ENCODE measurements around the gene CDC26. TPM values are rescaled to one million over a fixed set of nuclear protein-coding genes. Genes with fewer than 3 reads are reported as not detected.
A peak's percentile ranks its signal among the peaks of the same experiment; 100 is the strongest.

Gene CDC26
- polyA plus RNA-seq (2013), result 39.5 and 42.0 TPM in 2 replicates

- peak; percentile 98 for DNase-seq
- H3K4ac ChIP-seq (ENCODE audit: low read depth, low read length), result peak within 1 kb of the TSS; percentile 89
- H3K23ac ChIP-seq (ENCODE audit: low read length), result no peak within 1 kb of the TSS
- peak within 1 kb of the TSS; percentile 77 for H2BK5ac ChIP-seq (ENCODE audit: low read depth, low read length, poor library complexity)
- H3K14ac ChIP-seq (ENCODE audit: low read length), result peak within 1 kb of the TSS; percentile 54
- H4K91ac ChIP-seq (ENCODE audit: low read depth, low read length), result peak within 1 kb of the TSS; percentile 67
- H3K9me3 ChIP-seq (ENCODE audit: insufficient read depth, low read depth, low read length), result no peaks in the 10 kb centered on the region
- peak within 1 kb of the TSS; percentile 74 for H4K12ac ChIP-seq (ENCODE audit: low read depth, low read length)
- H3K27me3 ChIP-seq (ENCODE audit: insufficient read depth, low read length), result no peaks in the 10 kb centered on the region
- H3K79me2 ChIP-seq (ENCODE audit: control insufficient read depth, insufficient read depth, low read length, poor library complexity), result peaks cover 4% of the 10 kb centered on the region
- H3K9ac ChIP-seq (ENCODE audit: low read length), result peak within 1 kb of the TSS; percentile 99
- peak within 1 kb of the TSS; percentile 45 for H3K27ac ChIP-seq (ENCODE audit: low read depth, low read length)
- peak within 1 kb of the TSS; percentile 88 for H3K4me2 ChIP-seq (ENCODE audit: low read length)
- peak within 1 kb of the TSS; percentile 62 for H2BK120ac ChIP-seq (ENCODE audit: insufficient read depth, low read length, poor library complexity)
- H2AFZ ChIP-seq (ENCODE audit: insufficient read depth, low read length, poor library complexity), result peak within 1 kb of the TSS; percentile 50
- H3K18ac ChIP-seq (ENCODE audit: low read length), result peak within 1 kb of the TSS; percentile 88
- H4K8ac ChIP-seq (ENCODE audit: low read depth, low read length), result peak within 1 kb of the TSS; percentile 83
- H3K4me1 ChIP-seq (ENCODE audit: control insufficient read depth in 1 of 2, insufficient read depth in 2 of 2, low read length in 2 of 2), result peaks cover 0 to 3% of the 10 kb centered on the region in 2 experiments
- peak within 1 kb of the TSS; percentile 8 for H2AK5ac ChIP-seq (ENCODE audit: low read length)
- peak within 1 kb of the TSS; percentile 98 for H3K4me3 ChIP-seq (ENCODE audit: low read depth, low read length)
- WGBS (ENCODE audit: extremely low coverage, insufficient coverage, insufficient read length), result no CpG with 5 or more reads among the region's 63 CpGs
- peaks cover 20 to 38% of the 10 kb centered on the region in 2 experiments for H3K36me3 ChIP-seq (ENCODE audit: control insufficient read depth in 1 of 2, insufficient read depth in 2 of 2, low read length in 2 of 2)
- no peak within 1 kb of the TSS for H2BK12ac ChIP-seq (ENCODE audit: low read length)
- H3K79me1 ChIP-seq (ENCODE audit: low read length), result peaks cover 9% of the 10 kb centered on the region
Observed at GRCh38 chr9:113275157-113276131, at the start of gene CDC26, which contains the start of gene PRPF4. Gene CDC26, minus strand, starts transcription at chr9:113275572. Its CDS starts 3,065 bp downstream, at chr9:113272507. Gene PRPF4, plus strand, starts transcription at chr9:113275658. Its CDS starts 86 bp downstream, at chr9:113275744.

GRCh38 chr9:113322671-113323070 is 47.3 kb upstream of the CDC26 start:
- no peaks in the 10 kb centered on the region for H3K4me1 ChIP-seq (ENCODE audit: control insufficient read depth in 1 of 2, insufficient read depth in 2 of 2, low read length in 2 of 2)
- H4K91ac ChIP-seq (ENCODE audit: low read depth, low read length), result no peak overlapping the region
- H3K9me3 ChIP-seq (ENCODE audit: insufficient read depth, low read depth, low read length), result no peaks in the 10 kb centered on the region
- H3K27me3 ChIP-seq (ENCODE audit: insufficient read depth, low read length), result no peaks in the 10 kb centered on the region
- no peak overlapping the region for H3K23ac ChIP-seq (ENCODE audit: low read length)
- no peaks in the 10 kb centered on the region for H3K79me1 ChIP-seq (ENCODE audit: low read length)
- no peak overlapping the region for H2BK5ac ChIP-seq (ENCODE audit: low read depth, low read length, poor library complexity)
- H4K12ac ChIP-seq (ENCODE audit: low read depth, low read length), result no peak overlapping the region
- H2AFZ ChIP-seq (ENCODE audit: insufficient read depth, low read length, poor library complexity), result no peak overlapping the region
- H2BK12ac ChIP-seq (ENCODE audit: low read length), result no peak overlapping the region
- WGBS (ENCODE audit: extremely low coverage, insufficient coverage, insufficient read length), result no CpG with 5 or more reads among the region's 6 CpGs
- no peak overlapping the region for H3K9ac ChIP-seq (ENCODE audit: low read length)
- no peak overlapping the region for H3K27ac ChIP-seq (ENCODE audit: low read depth, low read length)
- H2BK120ac ChIP-seq (ENCODE audit: insufficient read depth, low read length, poor library complexity), result no peak overlapping the region
- no peaks in the 10 kb centered on the region for H3K36me3 ChIP-seq (ENCODE audit: control insufficient read depth in 1 of 2, insufficient read depth in 2 of 2, low read length in 2 of 2)
- no peak overlapping the region for H3K4ac ChIP-seq (ENCODE audit: low read depth, low read length)
- no peak overlapping the region for H3K18ac ChIP-seq (ENCODE audit: low read length)
- H3K79me2 ChIP-seq (ENCODE audit: control insufficient read depth, insufficient read depth, low read length, poor library complexity), result no peaks in the 10 kb centered on the region
- H4K8ac ChIP-seq (ENCODE audit: low read depth, low read length), result no peak overlapping the region
- no peak overlapping the region for H3K14ac ChIP-seq (ENCODE audit: low read length)
- H3K4me2 ChIP-seq (ENCODE audit: low read length), result no peak overlapping the region
- H3K4me3 ChIP-seq (ENCODE audit: low read depth, low read length), result no peak overlapping the region
- DNase-seq, result no peak
- no peak overlapping the region for H2AK5ac ChIP-seq (ENCODE audit: low read length)

DNA sequence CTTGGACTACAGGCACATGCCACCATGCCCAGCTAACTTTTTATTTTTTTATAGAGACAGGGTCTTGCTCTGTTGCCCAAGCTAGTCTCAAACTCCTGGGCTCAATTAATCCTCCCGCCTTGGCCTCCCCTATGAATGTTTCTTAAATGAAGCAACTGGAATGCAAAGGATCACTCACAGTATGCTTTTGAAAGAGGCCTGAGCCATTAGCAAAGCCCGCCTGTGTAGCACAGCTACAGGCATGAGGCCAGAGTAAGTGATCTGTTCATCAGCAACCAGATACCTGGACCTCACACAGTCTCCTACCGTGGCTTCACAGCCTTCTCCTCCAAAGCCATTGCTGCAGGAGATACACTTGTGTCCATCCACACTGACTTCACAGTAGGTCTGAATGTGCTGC is 44.7 kb upstream of the CDC26 start:
- H3K4me2 ChIP-seq (ENCODE audit: low read length), result no peak overlapping the region
- peak; percentile 63 to 75 for DNase-seq

GRCh38 chr9:113319054-113319453 is 43.7 kb upstream of the CDC26 start:
- Histone ChIP-seq H3K27ac (ENCODE audit: low read depth, low read length) (no peak overlapping the region), H3K14ac (ENCODE audit: low read length) (no peak overlapping the region), H3K4ac (ENCODE audit: low read depth, low read length) (no peak overlapping the region), H2AFZ (ENCODE audit: insufficient read depth, low read length, poor library complexity) (no peak overlapping the region), H3K4me3 (ENCODE audit: low read depth, low read length) (no peak overlapping the region), H3K79me2 (ENCODE audit: control insufficient read depth, insufficient read depth, low read length, poor library complexity) (no peaks in the 10 kb centered on the region), H4K12ac (ENCODE audit: low read depth, low read length) (no peak overlapping the region), H3K9ac (ENCODE audit: low read length) (no peak overlapping the region), H3K27me3 (ENCODE audit: insufficient read depth, low read length) (no peaks in the 10 kb centered on the region), H4K8ac (ENCODE audit: low read depth, low read length) (no peak overlapping the region), H3K36me3 (ENCODE audit: control insufficient read depth in 1 of 2, insufficient read depth in 2 of 2, low read length in 2 of 2) (no peaks in the 10 kb centered on the region), H3K79me1 (ENCODE audit: low read length) (no peaks in the 10 kb centered on the region), H3K23ac (ENCODE audit: low read length) (no peak overlapping the region), H4K91ac (ENCODE audit: low read depth, low read length) (no peak overlapping the region), H3K4me2 (ENCODE audit: low read length) (no peak overlapping the region), H3K18ac (ENCODE audit: low read length) (no peak overlapping the region), H2BK120ac (ENCODE audit: insufficient read depth, low read length, poor library complexity) (no peak overlapping the region), H3K9me3 (ENCODE audit: insufficient read depth, low read depth, low read length) (no peaks in the 10 kb centered on the region), H2BK5ac (ENCODE audit: low read depth, low read length, poor library complexity) (no peak overlapping the region), H2BK12ac (ENCODE audit: low read length) (no peak overlapping the region), H3K4me1 (ENCODE audit: control insufficient read depth in 1 of 2, insufficient read depth in 2 of 2, low read length in 2 of 2) (no peaks in the 10 kb centered on the region), H2AK5ac (ENCODE audit: low read length) (no peak overlapping the region)
- no peak for DNase-seq
- WGBS (ENCODE audit: extremely low coverage, insufficient coverage, insufficient read length), result no CpG with 5 or more reads among the region's 2 CpGs

More for the DNA sequence above, 44.7 kb upstream of the CDC26 start:
- no peak overlapping the region for H4K91ac ChIP-seq (ENCODE audit: low read depth, low read length)
- no peak overlapping the region for H3K18ac ChIP-seq (ENCODE audit: low read length)
- H3K79me1 ChIP-seq (ENCODE audit: low read length), result no peaks in the 10 kb centered on the region
- no peak overlapping the region for H3K14ac ChIP-seq (ENCODE audit: low read length)
- no peak overlapping the region for H2BK12ac ChIP-seq (ENCODE audit: low read length)
- WGBS (ENCODE audit: extremely low coverage, insufficient coverage, insufficient read length), result no CpG with 5 or more reads among the region's 3 CpGs
- no peak overlapping the region for H2AK5ac ChIP-seq (ENCODE audit: low read length)
- no peak overlapping the region for H3K4me3 ChIP-seq (ENCODE audit: low read depth, low read length)
- H3K27me3 ChIP-seq (ENCODE audit: insufficient read depth, low read length), result no peaks in the 10 kb centered on the region
- H3K79me2 ChIP-seq (ENCODE audit: control insufficient read depth, insufficient read depth, low read length, poor library complexity), result no peaks in the 10 kb centered on the region
- H2AFZ ChIP-seq (ENCODE audit: insufficient read depth, low read length, poor library complexity), result no peak overlapping the region
- H2BK120ac ChIP-seq (ENCODE audit: insufficient read depth, low read length, poor library complexity), result no peak overlapping the region
- no peaks in the 10 kb centered on the region for H3K9me3 ChIP-seq (ENCODE audit: insufficient read depth, low read depth, low read length)
- H3K4me1 ChIP-seq (ENCODE audit: control insufficient read depth in 1 of 2, insufficient read depth in 2 of 2, low read length in 2 of 2), result no peaks in the 10 kb centered on the region
- H4K8ac ChIP-seq (ENCODE audit: low read depth, low read length), result no peak overlapping the region
- no peak overlapping the region for H3K23ac ChIP-seq (ENCODE audit: low read length)
- no peak overlapping the region for H3K9ac ChIP-seq (ENCODE audit: low read length)
- H3K27ac ChIP-seq (ENCODE audit: low read depth, low read length), result no peak overlapping the region
- H2BK5ac ChIP-seq (ENCODE audit: low read depth, low read length, poor library complexity), result no peak overlapping the region
- no peak overlapping the region for H3K4ac ChIP-seq (ENCODE audit: low read depth, low read length)
- no peaks in the 10 kb centered on the region for H3K36me3 ChIP-seq (ENCODE audit: control insufficient read depth in 1 of 2, insufficient read depth in 2 of 2, low read length in 2 of 2)
- no peak overlapping the region for H4K12ac ChIP-seq (ENCODE audit: low read depth, low read length)
